ENCODE data around the gene ATG2A. TPM values are rescaled to one million over a fixed set of nuclear protein-coding genes. Genes with fewer than 3 reads are reported as not detected.
A peak's percentile ranks its signal among the peaks of the same experiment; 100 is the strongest.

Gene ATG2A
- total RNA-seq, 1 experiment from 2014 or later = 28.6 TPM

- intact Hi-C loops (cut with micrococcal nuclease; ENCODE audit: unreplicated experiment) = no loop called here
- TF ChIP-seq EZH2 (IDR thresholded peaks at IDR 0.05; ENCODE audit: borderline replicate concordance, low read depth, low read length, poor library complexity, severe bottlenecking) (no peak), CTCF (conservative IDR thresholded peaks at IDR 0.05; ENCODE audit: low read depth, low read length) (no peak)
- peaks cover 9% of the 10 kb centered on the region for H3K4me1 ChIP-seq (ENCODE audit: insufficient read depth, low read length, poor library complexity, severe bottlenecking)
- H3K4me3 ChIP-seq (ENCODE audit: low read depth, low read length, poor library complexity, severe bottlenecking) = no peak overlapping the region
- H3K27ac ChIP-seq (ENCODE audit: low read depth, low read length, poor library complexity, severe bottlenecking) = no peak overlapping the region
- POLR2A ChIA-PET (ENCODE audit: low non-redundant PET) = no interaction called here
- CTCF ChIA-PET = interaction anchor here (0.7 kb wide), 1 partner anchor 32 kb away, joined by 5 read pairs; no protein-coding TSS in a partner anchor
- H3K9me3 ChIP-seq (ENCODE audit: low read depth, low read length, poor library complexity, severe bottlenecking) = no peaks in the 10 kb centered on the region
- no peak for DNase-seq (ENCODE audit: low spot score)
- no peaks in the 10 kb centered on the region for H3K36me3 ChIP-seq (ENCODE audit: insufficient read depth, low read length, poor library complexity, severe bottlenecking)
- BruUV-seq (replicated peaks) = no TSS peak
- no peaks in the 10 kb centered on the region for H3K27me3 ChIP-seq (replicated peaks; ENCODE audit: insufficient read depth, low read depth, low read length, poor library complexity)
These were observed 2.6 kb upstream of the ATG2A start for GRCh38 chr11:64919627-64920026.

- DNase-seq (ENCODE audit: low spot score) = peak; percentile 57
- Histone ChIP-seq H3K4me1 (ENCODE audit: insufficient read depth, low read length, poor library complexity, severe bottlenecking) (peaks cover 6% of the 10 kb centered on the region), H3K27me3 (replicated peaks; ENCODE audit: insufficient read depth, low read depth, low read length, poor library complexity) (no peaks in the 10 kb centered on the region), H3K36me3 (ENCODE audit: insufficient read depth, low read length, poor library complexity, severe bottlenecking) (no peaks in the 10 kb centered on the region), H3K4me3 (ENCODE audit: low read depth, low read length, poor library complexity, severe bottlenecking) (peak overlapping the region; percentile 76), H3K9me3 (ENCODE audit: low read depth, low read length, poor library complexity, severe bottlenecking) (no peaks in the 10 kb centered on the region), H3K27ac (ENCODE audit: low read depth, low read length, poor library complexity, severe bottlenecking) (peak overlapping the region; percentile 72)
- BruUV-seq (replicated peaks) = no TSS peak
- ChIA-PET POLR2A (ENCODE audit: low non-redundant PET) (no interaction called here), CTCF (no interaction called here)
- intact Hi-C loops (cut with micrococcal nuclease; ENCODE audit: unreplicated experiment) = no loop called here
- TF ChIP-seq EZH2 (IDR thresholded peaks at IDR 0.05; ENCODE audit: borderline replicate concordance, low read depth, low read length, poor library complexity, severe bottlenecking) (no peak), CTCF (conservative IDR thresholded peaks at IDR 0.05; ENCODE audit: low read depth, low read length) (peak; percentile 28; the same call in 1 of the 2 replicates)
These were observed 1.0 kb upstream of the ATG2A start for GRCh38 chr11:64918017-64918416.

- DNase-seq (ENCODE audit: low spot score) = no peak
- intact Hi-C loops (cut with micrococcal nuclease; ENCODE audit: unreplicated experiment) = no loop called here
- TF ChIP-seq CTCF (conservative IDR thresholded peaks at IDR 0.05; ENCODE audit: low read depth, low read length) = no peak
- TF ChIP-seq EZH2 (IDR thresholded peaks at IDR 0.05; ENCODE audit: borderline replicate concordance, low read depth, low read length, poor library complexity, severe bottlenecking) = no peak
- Histone ChIP-seq H3K36me3 (ENCODE audit: insufficient read depth, low read length, poor library complexity, severe bottlenecking) (no peaks in the 10 kb centered on the region), H3K4me1 (ENCODE audit: insufficient read depth, low read length, poor library complexity, severe bottlenecking) (peaks cover 6% of the 10 kb centered on the region), H3K27ac (ENCODE audit: low read depth, low read length, poor library complexity, severe bottlenecking) (peak overlapping the region; percentile 72), H3K9me3 (ENCODE audit: low read depth, low read length, poor library complexity, severe bottlenecking) (no peaks in the 10 kb centered on the region), H3K27me3 (replicated peaks; ENCODE audit: insufficient read depth, low read depth, low read length, poor library complexity) (no peaks in the 10 kb centered on the region), H3K4me3 (ENCODE audit: low read depth, low read length, poor library complexity, severe bottlenecking) (peak overlapping the region; percentile 76)
- ChIA-PET POLR2A (ENCODE audit: low non-redundant PET) (no interaction called here), CTCF (no interaction called here)
- TSS peak; percentile 92 for BruUV-seq (replicated peaks)
These were observed 620 bp upstream of the ATG2A start for GRCh38 chr11:64917663-64917995.

All from A673 (cell line).